SK-N-SH (cell line): ENCODE measurements around the gene ADGRL3.

Experiments used
- CHD2 ChIP-seq: fragments of 150-350 bp; IDR thresholded peaks from 2 replicates; pipeline ENCODE4 v1.6.1; 2018; ENCODE audit warnings: low read length; ENCODE audit not compliant: partially characterized antibody
- FOXM1 ChIP-seq: IDR thresholded peaks from 2 replicates; pipeline ENCODE4 v1.4.0; 2012; ENCODE audit warnings: low read depth, mild to moderate bottlenecking
- RFX5 ChIP-seq: IDR thresholded peaks from 2 replicates; pipeline ENCODE4 v1.6.1; 2012; ENCODE audit warnings: mild to moderate bottlenecking, improper control_type of control experiment, low read length
- SMC3 ChIP-seq: IDR thresholded peaks from 2 replicates; pipeline ENCODE4 v1.6.1; 2012; ENCODE audit warnings: low read depth, low read length, improper control_type of control experiment
- TAF1 ChIP-seq: IDR thresholded peaks from 2 replicates; pipeline ENCODE4 v1.6.1; 2012; ENCODE audit warnings: low read depth, mild to moderate bottlenecking, low read length, moderate library complexity, borderline replicate concordance
- TF ChIP-seq, protein P1 (sequence below): fragments of 200-600 bp; sonication (generic); IDR thresholded peaks from 2 replicates; pipeline ENCODE4 v1.6.1; 2017; ENCODE audit warnings: antibody characterized with exemption, mild to moderate bottlenecking, moderate library complexity
- TF ChIP-seq, protein P2 (sequence below): IDR thresholded peaks from 2 replicates; pipeline ENCODE4 v1.4.0; 2012; ENCODE audit warnings: low read depth
- TF ChIP-seq, protein P3 (sequence below): IDR thresholded peaks from 2 replicates; pipeline ENCODE4 v1.6.1; 2012; ENCODE audit warnings: mild to moderate bottlenecking, low read depth, low read length, moderate library complexity
- TF ChIP-seq, protein P4 (sequence below): IDR thresholded peaks from 2 replicates; pipeline ENCODE4; 2012

DNA sequence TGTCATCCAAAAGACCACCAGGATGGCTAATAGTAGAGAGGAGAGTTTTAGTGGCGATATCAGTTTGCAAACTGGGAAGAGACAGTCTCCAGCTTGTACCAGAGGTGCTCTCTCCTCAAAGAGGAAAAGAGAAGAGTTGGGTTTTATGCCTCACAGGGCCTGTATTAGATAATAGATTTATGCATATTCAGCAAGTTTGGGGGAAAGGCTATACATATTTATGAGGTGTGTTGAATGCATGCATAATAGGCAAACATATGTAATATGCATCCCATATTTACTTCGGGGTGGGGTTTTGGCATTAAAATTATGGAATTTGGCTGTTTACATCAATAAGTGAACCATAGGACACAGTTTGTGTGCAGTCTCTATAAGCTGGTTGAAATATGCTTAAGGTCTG, 22.8 kb upstream of the ADGRL3 start:
- TF ChIP-seq CHD2 (no peak), SMC3 (no peak), TAF1 (no peak), RFX5 (no peak), FOXM1 (no peak)
- TF ChIP-seq, protein P1, sequence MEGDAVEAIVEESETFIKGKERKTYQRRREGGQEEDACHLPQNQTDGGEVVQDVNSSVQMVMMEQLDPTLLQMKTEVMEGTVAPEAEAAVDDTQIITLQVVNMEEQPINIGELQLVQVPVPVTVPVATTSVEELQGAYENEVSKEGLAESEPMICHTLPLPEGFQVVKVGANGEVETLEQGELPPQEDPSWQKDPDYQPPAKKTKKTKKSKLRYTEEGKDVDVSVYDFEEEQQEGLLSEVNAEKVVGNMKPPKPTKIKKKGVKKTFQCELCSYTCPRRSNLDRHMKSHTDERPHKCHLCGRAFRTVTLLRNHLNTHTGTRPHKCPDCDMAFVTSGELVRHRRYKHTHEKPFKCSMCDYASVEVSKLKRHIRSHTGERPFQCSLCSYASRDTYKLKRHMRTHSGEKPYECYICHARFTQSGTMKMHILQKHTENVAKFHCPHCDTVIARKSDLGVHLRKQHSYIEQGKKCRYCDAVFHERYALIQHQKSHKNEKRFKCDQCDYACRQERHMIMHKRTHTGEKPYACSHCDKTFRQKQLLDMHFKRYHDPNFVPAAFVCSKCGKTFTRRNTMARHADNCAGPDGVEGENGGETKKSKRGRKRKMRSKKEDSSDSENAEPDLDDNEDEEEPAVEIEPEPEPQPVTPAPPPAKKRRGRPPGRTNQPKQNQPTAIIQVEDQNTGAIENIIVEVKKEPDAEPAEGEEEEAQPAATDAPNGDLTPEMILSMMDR = no peak
- TF ChIP-seq, protein P2, sequence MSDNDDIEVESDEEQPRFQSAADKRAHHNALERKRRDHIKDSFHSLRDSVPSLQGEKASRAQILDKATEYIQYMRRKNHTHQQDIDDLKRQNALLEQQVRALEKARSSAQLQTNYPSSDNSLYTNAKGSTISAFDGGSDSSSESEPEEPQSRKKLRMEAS = no peak
- TF ChIP-seq, protein P3, sequence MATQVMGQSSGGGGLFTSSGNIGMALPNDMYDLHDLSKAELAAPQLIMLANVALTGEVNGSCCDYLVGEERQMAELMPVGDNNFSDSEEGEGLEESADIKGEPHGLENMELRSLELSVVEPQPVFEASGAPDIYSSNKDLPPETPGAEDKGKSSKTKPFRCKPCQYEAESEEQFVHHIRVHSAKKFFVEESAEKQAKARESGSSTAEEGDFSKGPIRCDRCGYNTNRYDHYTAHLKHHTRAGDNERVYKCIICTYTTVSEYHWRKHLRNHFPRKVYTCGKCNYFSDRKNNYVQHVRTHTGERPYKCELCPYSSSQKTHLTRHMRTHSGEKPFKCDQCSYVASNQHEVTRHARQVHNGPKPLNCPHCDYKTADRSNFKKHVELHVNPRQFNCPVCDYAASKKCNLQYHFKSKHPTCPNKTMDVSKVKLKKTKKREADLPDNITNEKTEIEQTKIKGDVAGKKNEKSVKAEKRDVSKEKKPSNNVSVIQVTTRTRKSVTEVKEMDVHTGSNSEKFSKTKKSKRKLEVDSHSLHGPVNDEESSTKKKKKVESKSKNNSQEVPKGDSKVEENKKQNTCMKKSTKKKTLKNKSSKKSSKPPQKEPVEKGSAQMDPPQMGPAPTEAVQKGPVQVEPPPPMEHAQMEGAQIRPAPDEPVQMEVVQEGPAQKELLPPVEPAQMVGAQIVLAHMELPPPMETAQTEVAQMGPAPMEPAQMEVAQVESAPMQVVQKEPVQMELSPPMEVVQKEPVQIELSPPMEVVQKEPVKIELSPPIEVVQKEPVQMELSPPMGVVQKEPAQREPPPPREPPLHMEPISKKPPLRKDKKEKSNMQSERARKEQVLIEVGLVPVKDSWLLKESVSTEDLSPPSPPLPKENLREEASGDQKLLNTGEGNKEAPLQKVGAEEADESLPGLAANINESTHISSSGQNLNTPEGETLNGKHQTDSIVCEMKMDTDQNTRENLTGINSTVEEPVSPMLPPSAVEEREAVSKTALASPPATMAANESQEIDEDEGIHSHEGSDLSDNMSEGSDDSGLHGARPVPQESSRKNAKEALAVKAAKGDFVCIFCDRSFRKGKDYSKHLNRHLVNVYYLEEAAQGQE = no peak
- TF ChIP-seq, protein P4, sequence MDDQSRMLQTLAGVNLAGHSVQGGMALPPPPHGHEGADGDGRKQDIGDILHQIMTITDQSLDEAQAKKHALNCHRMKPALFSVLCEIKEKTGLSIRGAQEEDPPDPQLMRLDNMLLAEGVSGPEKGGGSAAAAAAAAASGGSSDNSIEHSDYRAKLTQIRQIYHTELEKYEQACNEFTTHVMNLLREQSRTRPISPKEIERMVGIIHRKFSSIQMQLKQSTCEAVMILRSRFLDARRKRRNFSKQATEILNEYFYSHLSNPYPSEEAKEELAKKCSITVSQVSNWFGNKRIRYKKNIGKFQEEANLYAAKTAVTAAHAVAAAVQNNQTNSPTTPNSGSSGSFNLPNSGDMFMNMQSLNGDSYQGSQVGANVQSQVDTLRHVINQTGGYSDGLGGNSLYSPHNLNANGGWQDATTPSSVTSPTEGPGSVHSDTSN = no peak
